HG02840 (cell line): ENCODE measurements around the gene RBPJL.

Experiments used
- ATAC-seq: cut with Tn5 transposase; IDR thresholded peaks from one replicate; pipeline ENCODE4 v1.9.1; 2021; ENCODE audit warnings: mild to moderate bottlenecking, moderate library complexity, moderate number of reproducible peaks; ENCODE audit not compliant: unreplicated experiment, low FRiP score

The RBPJL gene

GRCh38 chr20:45316150-45317080 is 9.8 kb downstream of the RBPJL start:
- ATAC-seq = no peak

GRCh38 chr20:45317826-45318225 is 11.2 kb downstream of the RBPJL start:
- no peak for ATAC-seq

- ATAC-seq = no peak
These were observed 11.8 kb downstream of the RBPJL start for GRCh38 chr20:45318386-45318939.

- no peak for ATAC-seq
These were observed 12.3 kb downstream of the RBPJL start for GRCh38 chr20:45318948-45319347.

GRCh38 chr20:45320948-45321595 is 14.4 kb downstream of the RBPJL start:
- no peak for ATAC-seq

- ATAC-seq = no peak
These were observed 16.3 kb downstream of the RBPJL start for GRCh38 chr20:45322952-45323383.

GRCh38 chr20:45323731-45324130 is 17.1 kb downstream of the RBPJL start:
- no peak for ATAC-seq

GRCh38 chr20:45325371-45325770 is 18.7 kb downstream of the RBPJL start:
- no peak for ATAC-seq

GRCh38 chr20:45328451-45328850 is 21.8 kb downstream of the RBPJL start:
- ATAC-seq = no peak

- ATAC-seq = no peak
These were observed 23.1 kb downstream of the RBPJL start for GRCh38 chr20:45329497-45330319.

GRCh38 chr20:45330476-45330875 is 23.8 kb downstream of the RBPJL start:
- no peak for ATAC-seq

- ATAC-seq = no peak
These were observed 30.1 kb downstream of the RBPJL start for GRCh38 chr20:45336530-45337366.

GRCh38 chr20:45337367-45338120 is 30.9 kb downstream of the RBPJL start:
- no peak for ATAC-seq

GRCh38 chr20:45338121-45339030 is 31.7 kb downstream of the RBPJL start:
- no peak for ATAC-seq

GRCh38 chr20:45339084-45339483 is 32.4 kb downstream of the RBPJL start:
- no peak for ATAC-seq

- no peak for ATAC-seq
These were observed 33.2 kb downstream of the RBPJL start for GRCh38 chr20:45339799-45340198.

- ATAC-seq = no peak
These were observed 33.7 kb downstream of the RBPJL start for GRCh38 chr20:45340236-45340847.

GRCh38 chr20:45340951-45341350 is 34.3 kb downstream of the RBPJL start:
- no peak for ATAC-seq
